Naive thymus-derived CD4-positive, alpha-beta T cell (primary cell): Measurements from ENCODE around the gene HAUS1. TPM values are rescaled to one million over a fixed set of nuclear protein-coding genes. Genes with fewer than 3 reads are reported as not detected.
A peak's percentile ranks its signal among the peaks of the same experiment; 100 is the strongest.

Experiments used
- ATAC-seq: fragments of 150-1000 bp; cut with Tn5 transposase; 2 replicates; pipeline ENCODE4 v1.10.0; 2021; ENCODE audit warnings: mild to moderate bottlenecking, moderate library complexity
- CTCF ChIA-PET: fragments of 350-600 bp; sonication (Branson Sonifier 250); formaldehyde crosslinking; loops from one replicate; lab custom pipeline; 2021; ENCODE audit warnings: antibody characterized with exemption; lab: Charles Lee
- POLR2A ChIA-PET: fragments of 350-600 bp; sonication (Branson Sonifier 250); formaldehyde crosslinking; loops from one replicate; lab custom pipeline; 2021; ENCODE audit warnings: antibody characterized with exemption, inconsistent platforms; lab: Charles Lee
- DNase-seq, 9 donors: peaks; one replicate each; pipeline versions ENCODE4 v3.0.0 to v3.0.0-alpha.2; 2020 to 2022; ENCODE audit warnings: mixed read lengths in 1 of 9
- H3K27ac ChIP-seq: one replicate; pipeline ENCODE4 v1.7.0; 2013; ENCODE audit warnings: mild to moderate bottlenecking, low read depth, low read length, moderate library complexity
- H3K27me3 ChIP-seq, 2 donors: one replicate each; pipeline ENCODE4 v1.7.0; 2013; ENCODE audit warnings: low read length in 2 of 2, mild to moderate bottlenecking in 2 of 2, moderate library complexity in 2 of 2; ENCODE audit not compliant: control insufficient read depth in 2 of 2, insufficient read depth in 2 of 2
- H3K36me3 ChIP-seq, 3 experiments: 1 replicate in 2 of 3; 2 replicates in 1 of 3; pipeline ENCODE4 v1.7.0; 2013; ENCODE audit warnings: low read length in 3 of 3, mild to moderate bottlenecking in 3 of 3, moderate library complexity in 1 of 3; ENCODE audit not compliant: insufficient read depth in 3 of 3, control insufficient read depth in 2 of 3
- H3K4me1 ChIP-seq, 2 donors: one replicate each; pipeline ENCODE4 v1.7.0; 2013; ENCODE audit warnings: low read length in 2 of 2, mild to moderate bottlenecking in 2 of 2, moderate library complexity in 1 of 2; ENCODE audit not compliant: control insufficient read depth in 2 of 2, insufficient read depth in 2 of 2
- H3K4me3 ChIP-seq: 2 replicates; pipeline ENCODE4 v1.7.0; 2013; ENCODE audit warnings: mild to moderate bottlenecking, low read length
- H3K9me3 ChIP-seq, 3 experiments: 1 replicate in 2 of 3; 2 replicates in 1 of 3; pipeline ENCODE4 v1.7.0; 2013; ENCODE audit warnings: low read length in 3 of 3; ENCODE audit not compliant: control insufficient read depth in 2 of 3
- H3K27ac Mint-ChIP-seq, 9 donors: one replicate each; pipeline ENCODE4 v1.8.0; 2020 to 2022; ENCODE audit warnings: mixed read lengths in 9 of 9, mild to moderate bottlenecking in 8 of 9, moderate library complexity in 5 of 9, inconsistent platforms in 2 of 9
- H3K27me3 Mint-ChIP-seq, 5 donors: one replicate each; pipeline ENCODE4 v1.8.0; 2021 to 2022; ENCODE audit warnings: mixed read lengths in 5 of 5, mild to moderate bottlenecking in 1 of 5
- H3K36me3 Mint-ChIP-seq, 5 donors: one replicate each; pipeline ENCODE4 v1.8.0; 2020 to 2022; ENCODE audit warnings: mixed read lengths in 5 of 5, mild to moderate bottlenecking in 3 of 5, inconsistent platforms in 1 of 5
- H3K4me1 Mint-ChIP-seq, 7 donors: one replicate each; pipeline ENCODE4 v1.8.0; 2020 to 2022; ENCODE audit warnings: mixed read lengths in 7 of 7, mild to moderate bottlenecking in 3 of 7, inconsistent platforms in 1 of 7
- H3K4me3 Mint-ChIP-seq, 10 donors: one replicate each; pipeline ENCODE4 v1.8.0; 2020 to 2022; ENCODE audit warnings: mild to moderate bottlenecking in 10 of 10, mixed read lengths in 10 of 10, moderate library complexity in 6 of 10, inconsistent platforms in 2 of 10
- H3K9me3 Mint-ChIP-seq, 11 donors: one replicate each; pipeline ENCODE4 v1.8.0; 2020 to 2022; ENCODE audit warnings: mixed read lengths in 11 of 11, mild to moderate bottlenecking in 4 of 11, inconsistent platforms in 1 of 11, moderate library complexity in 1 of 11
- intact Hi-C, 2 donors: fragments of 100-400 bp; cut with micrococcal nuclease; formaldehyde crosslinking; loops; one replicate each; pipeline ENCODE4 v1.15.1; 2023
- polyA plus RNA-seq, 2 donors: library from polyadenylated mRNA; unstranded; fragments of 300-500 nt; fragmentation: Illumina TruSeq; gene quantifications; one replicate each; pipeline ENCODE4 v1.2.3, GENCODE V29; 2021
- total RNA-seq, 6 experiments: library from RNA in 5 of 6; stranded (reverse) in 5 of 6; gene quantifications; 1 replicate in 5 of 6; 2 replicates in 1 of 6; pipeline ENCODE4 v1.2.3 and lab custom pipeline; 2021 to 2026

HAUS1 gene
- total and polyA plus RNA-seq, 7 experiments from 2014 or later = 10.4 to 47.2 (median 23.4) TPM

GRCh38 chr18:46070815-46071652 lies 33.2 kb upstream of the HAUS1 start:
- Mint-ChIP-seq H3K4me1 (peaks cover 23 to 48% (median 40%) of the 10 kb centered on the region in 7 donors), H3K36me3 (peaks cover 0 to 5% (median 4%) of the 10 kb centered on the region in 5 donors), H3K4me3 (peak overlapping the region; percentile 69 to 88 (median 80)), H3K27ac (peak overlapping the region in 7 of 9 donors; percentile 3 to 88 (median 65)), H3K27me3 (no peaks in the 10 kb centered on the region), H3K9me3 (peaks cover 0 to 4% (median 0%) of the 10 kb centered on the region in 11 donors)
- ChIA-PET POLR2A (interaction anchor here (0.5 to 2.5 kb wide), 6 partner anchors 10 to 405 kb away, joined by 3 to 13 read pairs (median 3); no protein-coding TSS in a partner anchor), CTCF (interaction anchor here (0.8 to 2.7 kb wide), 7 partner anchors 9 to 412 kb away, joined by 3 to 17 read pairs (median 5); no protein-coding TSS in a partner anchor)
- peaks cover 13 to 25% of the 10 kb centered on the region in 2 donors for H3K4me1 ChIP-seq
- ATAC-seq (peak; percentile 39), DNase-seq (peak in 3 of 9 donors; percentile 12 to 19 (median 13))
- intact Hi-C loops = no loop called here
- H3K27ac ChIP-seq = peak overlapping the region; percentile 73
- H3K36me3 ChIP-seq = peaks cover 0 to 4% (median 0%) of the 10 kb centered on the region in 3 experiments
- no peaks in the 10 kb centered on the region for H3K27me3 ChIP-seq
- H3K9me3 ChIP-seq = no peaks in the 10 kb centered on the region
- H3K4me3 ChIP-seq = peak overlapping the region; percentile 69

GRCh38 chr18:46071653-46072375 lies 32.4 kb upstream of the HAUS1 start, which contains the start of gene PSTPIP2:
PSTPIP2 (minus strand) TSS chr18:46072260; CDS start chr18:46072188, 72 bp downstream.
- Histone ChIP-seq H3K9me3 (no peaks in the 10 kb centered on the region), H3K27ac (peak within 1 kb of the TSS; percentile 73), H3K27me3 (no peaks in the 10 kb centered on the region), H3K36me3 (peaks cover 0 to 4% (median 0%) of the 10 kb centered on the region in 3 experiments), H3K4me1 (peaks cover 13 to 25% of the 10 kb centered on the region in 2 donors), H3K4me3 (peak within 1 kb of the TSS; percentile 69)
- Mint-ChIP-seq H3K4me1 (peaks cover 23 to 48% (median 40%) of the 10 kb centered on the region in 7 donors), H3K4me3 (peak within 1 kb of the TSS; percentile 71 to 90 (median 86)), H3K27me3 (no peaks in the 10 kb centered on the region), H3K9me3 (peaks cover 0 to 4% (median 0%) of the 10 kb centered on the region in 11 donors), H3K36me3 (peaks cover 0 to 4% (median 3%) of the 10 kb centered on the region in 5 donors), H3K27ac (peak within 1 kb of the TSS; percentile 42 to 88 (median 75))
- ChIA-PET POLR2A (interaction anchor here (0.7 to 2.5 kb wide), 5 partner anchors 16 to 406 kb away, joined by 3 to 13 read pairs (median 4); no protein-coding TSS in a partner anchor), CTCF (interaction anchor here (0.8 to 2.7 kb wide), 8 partner anchors 8 to 413 kb away, joined by 3 to 17 read pairs (median 5); no protein-coding TSS in a partner anchor)
- intact Hi-C loops = loop anchor here (1.0 to 2.0 kb wide), 3 partner anchors 33 to 191 kb away; partner anchors contain the start of gene HAUS1 (in 1 of the 2)
- peak; percentile 86 for ATAC-seq
- DNase-seq = peak; percentile 36 to 67 (median 64)

- H3K27ac Mint-ChIP-seq = peak overlapping the region in 6 of 9 donors; percentile 42 to 67 (median 55)
- no peaks in the 10 kb centered on the region for H3K27me3 Mint-ChIP-seq
- H3K36me3 Mint-ChIP-seq = peaks cover 0 to 4% (median 3%) of the 10 kb centered on the region in 5 donors
- intact Hi-C loops = loop anchor here (1.0 to 2.0 kb wide), 3 partner anchors 32 to 192 kb away; partner anchors contain the start of gene HAUS1 (in 1 of the 2)
- ATAC-seq (no peak), DNase-seq (no peak)
- peak overlapping the region; percentile 69 for H3K4me3 ChIP-seq
- H3K4me3 Mint-ChIP-seq = peak overlapping the region; percentile 59 to 90 (median 86)
- POLR2A ChIA-PET = interaction anchor here (1.4 to 2.5 kb wide), 4 partner anchors 17 to 385 kb away, joined by 3 to 13 read pairs (median 6); no protein-coding TSS in a partner anchor
- H3K9me3 Mint-ChIP-seq = peaks cover 0 to 4% (median 0%) of the 10 kb centered on the region in 11 donors
- H3K9me3 ChIP-seq = no peaks in the 10 kb centered on the region
- peaks cover 0 to 4% (median 0%) of the 10 kb centered on the region in 3 experiments for H3K36me3 ChIP-seq
- CTCF ChIA-PET = interaction anchor here (0.9 to 2.7 kb wide), 11 partner anchors 8 to 414 kb away, joined by 3 to 17 read pairs (median 5); no protein-coding TSS in a partner anchor
- no peaks in the 10 kb centered on the region for H3K27me3 ChIP-seq
- H3K4me1 ChIP-seq = peaks cover 13 to 25% of the 10 kb centered on the region in 2 donors
- peaks cover 23 to 48% (median 40%) of the 10 kb centered on the region in 7 donors for H3K4me1 Mint-ChIP-seq
- H3K27ac ChIP-seq = peak overlapping the region; percentile 73
Measured at GRCh38 chr18:46072376-46072867, 31.8 kb upstream of the HAUS1 start.

- H3K4me1 ChIP-seq = peaks cover 13 to 25% of the 10 kb centered on the region in 2 donors
- H3K9me3 Mint-ChIP-seq = no peaks in the 10 kb centered on the region
- no peak for DNase-seq
- CTCF ChIA-PET = interaction anchor here (0.8 to 2.7 kb wide), 23 partner anchors 11 to 452 kb away, joined by 3 to 17 read pairs (median 4); partner anchors contain the start of gene ATP5F1A
- H3K27ac ChIP-seq = no peak overlapping the region
- peaks cover 0 to 3% (median 0%) of the 10 kb centered on the region in 5 donors for H3K36me3 Mint-ChIP-seq
- H3K36me3 ChIP-seq = peaks cover 0 to 4% (median 0%) of the 10 kb centered on the region in 3 experiments
- H3K4me3 ChIP-seq = peak overlapping the region; percentile 23
- no peak for ATAC-seq
- intact Hi-C loops = loop anchor here (1.0 to 2.0 kb wide), 15 partner anchors 32 to 452 kb away; partner anchors contain the start of genes EPG5 (in 2 of the 2) and HAUS1 (in 1 of the 2)
- POLR2A ChIA-PET = interaction anchor here (0.6 to 2.1 kb wide), 8 partner anchors 17 to 385 kb away, joined by 3 to 8 read pairs (median 4); no protein-coding TSS in a partner anchor
- no peaks in the 10 kb centered on the region for H3K27me3 ChIP-seq
- peak overlapping the region; percentile 59 to 90 (median 86) for H3K4me3 Mint-ChIP-seq
- H3K27ac Mint-ChIP-seq = peak overlapping the region in 7 of 9 donors; percentile 20 to 81 (median 55)
- peaks cover 23 to 43% (median 40%) of the 10 kb centered on the region in 7 donors for H3K4me1 Mint-ChIP-seq
- H3K9me3 ChIP-seq = no peaks in the 10 kb centered on the region
- H3K27me3 Mint-ChIP-seq = no peaks in the 10 kb centered on the region
Measured at GRCh38 chr18:46072959-46073358, 31.2 kb upstream of the HAUS1 start.

GRCh38 chr18:46073474-46074331 lies 30.5 kb upstream of the HAUS1 start:
- ChIA-PET POLR2A (interaction anchor here (0.6 to 2.1 kb wide), 13 partner anchors 12 to 386 kb away, joined by 3 to 8 read pairs (median 4); no protein-coding TSS in a partner anchor), CTCF (interaction anchor here (0.6 to 2.7 kb wide), 36 partner anchors 10 to 1094 kb away, joined by 3 to 17 read pairs (median 4); partner anchors contain the start of gene ATP5F1A)
- no peaks in the 10 kb centered on the region for H3K9me3 ChIP-seq
- no peaks in the 10 kb centered on the region for H3K27me3 ChIP-seq
- peaks cover 23 to 41% (median 38%) of the 10 kb centered on the region in 7 donors for H3K4me1 Mint-ChIP-seq
- H3K27ac Mint-ChIP-seq = peak overlapping the region in 4 of 9 donors; percentile 19 to 77 (median 62)
- peak overlapping the region; percentile 23 for H3K4me3 ChIP-seq
- no peak overlapping the region for H3K27ac ChIP-seq
- H3K27me3 Mint-ChIP-seq = no peaks in the 10 kb centered on the region
- DNase-seq (peak in 8 of 9 donors; percentile 44 to 83 (median 72)), ATAC-seq (peak; percentile 61)
- H3K4me3 Mint-ChIP-seq = peak overlapping the region in 9 of 10 donors; percentile 57 to 90 (median 85)
- peaks cover 0 to 3% (median 0%) of the 10 kb centered on the region in 5 donors for H3K36me3 Mint-ChIP-seq
- intact Hi-C loops = loop anchor here (1.0 to 2.0 kb wide), 15 partner anchors 31 to 452 kb away; partner anchors contain the start of genes EPG5 (in 2 of the 2) and HAUS1 (in 1 of the 2)
- no peaks in the 10 kb centered on the region for H3K9me3 Mint-ChIP-seq
- peaks cover 13 to 25% of the 10 kb centered on the region in 2 donors for H3K4me1 ChIP-seq
- H3K36me3 ChIP-seq = peaks cover 0 to 4% (median 0%) of the 10 kb centered on the region in 3 experiments
